Activated B cell treated with CpG ODN at 0.5 μM for 24 hours (primary cell): Measurements from ENCODE around the gene SLC26A11. TPM values are rescaled to one million over a fixed set of nuclear protein-coding genes. Genes with fewer than 3 reads are reported as not detected.
"Not testable (repeated sequence)": the region's sequence is repeated elsewhere in the genome, so short reads cannot be mapped to it uniquely, and the experiment has no call there.

Source experiments
- ATAC-seq: fragments of 200-7000 bp; cut with Tn5 transposase; one replicate; pipeline ENCODE4 v1.10.0; 2021; ENCODE audit warnings: low read depth, mild to moderate bottlenecking, moderate library complexity
- CTCF ChIA-PET: fragments of 350-600 bp; sonication (Branson Sonifier 250); formaldehyde crosslinking; loops from one replicate; lab custom pipeline; 2021; ENCODE audit warnings: antibody characterized with exemption; lab: Charles Lee
- POLR2A ChIA-PET: fragments of 350-600 bp; sonication (Branson Sonifier 250); formaldehyde crosslinking; loops from one replicate; lab custom pipeline; 2021; ENCODE audit warnings: antibody characterized with exemption; lab: Charles Lee
- DNase-seq: peaks from one replicate; pipeline ENCODE4 v3.0.0; 2022
- H3K27ac Mint-ChIP-seq: one replicate; pipeline ENCODE4 v1.8.0; 2020; ENCODE audit warnings: mixed read lengths
- H3K27me3 Mint-ChIP-seq: one replicate; pipeline ENCODE4 v1.8.0; 2021; ENCODE audit warnings: mixed read lengths
- H3K36me3 Mint-ChIP-seq: one replicate; pipeline ENCODE4 v1.8.0; 2021; ENCODE audit warnings: low read depth, mixed read lengths
- H3K4me1 Mint-ChIP-seq: one replicate; pipeline ENCODE4 v1.8.0; 2021; ENCODE audit warnings: mixed read lengths
- H3K4me3 Mint-ChIP-seq: one replicate; pipeline ENCODE4 v1.8.0; 2020; ENCODE audit warnings: mild to moderate bottlenecking, mixed read lengths
- H3K9me3 Mint-ChIP-seq: one replicate; pipeline ENCODE4 v1.8.0; 2020; ENCODE audit warnings: mixed read lengths
- CTCF ChIP-seq: fragments of 200-600 bp; IDR thresholded peaks from one replicate; pipeline ENCODE4 v1.8.0; 2022; ENCODE audit warnings: antibody characterized with exemption, mild to moderate bottlenecking
- intact Hi-C: fragments of 100-400 bp; cut with micrococcal nuclease; formaldehyde crosslinking; loops from one replicate; pipeline ENCODE4 v1.15.1; 2024
- total RNA-seq: library from RNA; stranded (reverse); gene quantifications from 2 replicates; pipeline ENCODE4 v1.2.3, GENCODE V29; 2022

SLC26A11 gene
- total RNA-seq, 1 donor from 2014 or later = 8.4 TPM

DNA sequence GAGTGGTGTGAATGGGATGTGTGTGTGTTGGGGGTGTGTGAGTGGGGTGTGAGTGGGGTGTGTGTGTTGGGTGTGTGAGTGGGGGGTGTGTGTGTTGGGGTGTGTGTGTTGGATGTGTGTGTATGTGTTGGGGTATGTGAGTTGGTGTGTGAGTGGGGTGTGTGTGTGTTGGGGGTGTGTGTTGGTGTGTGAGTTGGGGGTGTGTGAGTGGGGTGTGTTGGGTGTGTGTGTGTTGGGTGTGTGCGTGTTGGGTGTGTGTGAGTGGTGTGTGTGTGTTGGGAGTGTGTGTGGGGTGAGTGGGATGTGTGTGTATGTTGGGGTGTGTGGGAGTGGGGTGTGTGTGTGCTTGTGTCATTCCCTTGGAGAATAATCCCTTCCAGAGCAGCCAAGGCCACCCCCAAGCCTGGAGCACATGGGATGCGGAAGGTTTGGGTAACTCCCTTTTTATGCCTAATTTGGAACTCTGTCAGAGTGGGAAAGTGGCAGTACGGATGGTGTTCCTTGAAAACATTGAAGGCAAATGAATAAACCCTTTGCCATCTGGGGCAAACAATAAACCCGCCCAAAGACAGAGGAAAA is 54.7 kb downstream of the SLC26A11 start:
- DNase-seq = no peak
- no peak overlapping the region for H3K27ac Mint-ChIP-seq
- no peaks in the 10 kb centered on the region for H3K27me3 Mint-ChIP-seq
- H3K9me3 Mint-ChIP-seq = no peaks in the 10 kb centered on the region
- H3K36me3 Mint-ChIP-seq = peaks cover 60% of the 10 kb centered on the region
- ChIA-PET CTCF (no interaction called here), POLR2A (no interaction called here)
- H3K4me1 Mint-ChIP-seq = peaks cover 13% of the 10 kb centered on the region
- TF ChIP-seq CTCF = no peak
- no peak overlapping the region for H3K4me3 Mint-ChIP-seq
- no peak for ATAC-seq
- intact Hi-C loops = no loop called here

DNA sequence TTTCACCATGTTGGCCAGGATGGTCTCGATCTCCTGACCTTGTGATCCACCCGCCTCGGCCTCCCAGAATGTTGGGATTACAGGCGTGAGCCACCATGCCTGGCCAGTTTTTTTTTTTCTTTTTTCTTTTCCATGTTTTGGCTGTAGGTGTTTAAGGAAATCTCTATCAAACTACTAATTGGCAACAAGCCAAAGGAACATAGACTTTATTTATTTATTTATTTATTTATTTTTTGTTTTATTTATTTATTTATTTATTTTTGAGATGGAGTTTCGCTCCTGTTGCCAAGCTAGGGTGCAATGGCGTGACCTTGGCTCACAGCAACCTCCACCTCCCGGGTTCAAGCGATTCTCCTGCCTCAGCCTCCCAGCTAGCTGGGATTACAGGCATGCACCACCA is 55.6 kb downstream of the SLC26A11 start:
- POLR2A ChIA-PET, H3K9me3 Mint-ChIP-seq, DNase-seq, intact Hi-C loops, CTCF ChIA-PET, H3K27ac Mint-ChIP-seq, ATAC-seq, H3K4me3 Mint-ChIP-seq, H3K27me3 Mint-ChIP-seq: not testable (repeated sequence)
- peaks cover 13% of the 10 kb centered on the region for H3K4me1 Mint-ChIP-seq
- peaks cover 62% of the 10 kb centered on the region for H3K36me3 Mint-ChIP-seq

- no peak overlapping the region for H3K4me3 Mint-ChIP-seq
- ATAC-seq (no peak), DNase-seq (no peak)
- H3K27ac Mint-ChIP-seq = no peak overlapping the region
- POLR2A ChIA-PET = interaction anchor here (0.6 to 0.7 kb wide), 2 partner anchors 60 to 481 kb away, joined by 3 to 9 read pairs; partner anchors contain the start of gene CBX8
- H3K36me3 Mint-ChIP-seq = peaks cover 58% of the 10 kb centered on the region
- no peaks in the 10 kb centered on the region for H3K9me3 Mint-ChIP-seq
- TF ChIP-seq CTCF = no peak
- H3K27me3 Mint-ChIP-seq = no peaks in the 10 kb centered on the region
- CTCF ChIA-PET = no interaction called here
- H3K4me1 Mint-ChIP-seq = peaks cover 6% of the 10 kb centered on the region
- intact Hi-C loops = no loop called here
Observed at GRCh38 chr17:80277751-80278671, 57.8 kb downstream of the SLC26A11 start.

- intact Hi-C loops = no loop called here
- Mint-ChIP-seq H3K4me1 (peaks cover 2% of the 10 kb centered on the region), H3K9me3 (no peaks in the 10 kb centered on the region), H3K27me3 (no peaks in the 10 kb centered on the region), H3K27ac (no peak overlapping the region), H3K4me3 (no peak overlapping the region), H3K36me3 (peaks cover 58% of the 10 kb centered on the region)
- no peak for ATAC-seq
- DNase-seq = no peak
- POLR2A ChIA-PET = interaction anchor here (1.6 kb wide), 1 partner anchor 16 kb away, joined by 7 read pairs; no protein-coding TSS in a partner anchor
- CTCF ChIA-PET = no interaction called here
- no peak for TF ChIP-seq CTCF
Observed at GRCh38 chr17:80279895-80280294, 59.7 kb downstream of the SLC26A11 start.

GRCh38 chr17:80281516-80281915 is 61.3 kb downstream of the SLC26A11 start:
- H3K36me3 Mint-ChIP-seq = peaks cover 51% of the 10 kb centered on the region
- H3K27me3 Mint-ChIP-seq = no peaks in the 10 kb centered on the region
- no peaks in the 10 kb centered on the region for H3K4me1 Mint-ChIP-seq
- POLR2A ChIA-PET = no interaction called here
- intact Hi-C loops = no loop called here
- no peak for TF ChIP-seq CTCF
- no peaks in the 10 kb centered on the region for H3K9me3 Mint-ChIP-seq
- ATAC-seq (no peak), DNase-seq (no peak)
- CTCF ChIA-PET = no interaction called here
- no peak overlapping the region for H3K27ac Mint-ChIP-seq
- no peak overlapping the region for H3K4me3 Mint-ChIP-seq
